Lower lobe of right lung (tissue), 2 donors: ENCODE data around the gene ACCSL. TPM values are rescaled to one million over a fixed set of nuclear protein-coding genes. Genes with fewer than 3 reads are reported as not detected.

Experiments used
- ATAC-seq, 2 donors: fragments of 200-7000 bp; cut with Tn5 transposase; one replicate each; pipeline ENCODE4 v1.9.1; 2020 to 2022; ENCODE audit warnings: mild to moderate bottlenecking in 2 of 2, moderate library complexity in 2 of 2
- DNase-seq: peaks from one replicate; pipeline ENCODE4 v3.0.0-alpha.2; 2020
- H3K27ac ChIP-seq: fragments of 200-600 bp; one replicate; pipeline ENCODE4 v1.8.0; 2022
- H3K27me3 ChIP-seq: fragments of 200-600 bp; one replicate; pipeline ENCODE4 v1.8.0; 2022; ENCODE audit warnings: low read depth
- H3K36me3 ChIP-seq: fragments of 200-600 bp; one replicate; pipeline ENCODE4 v1.8.0; 2022; ENCODE audit warnings: mild to moderate bottlenecking
- H3K4me1 ChIP-seq: fragments of 200-600 bp; one replicate; pipeline ENCODE4 v1.8.0; 2022
- H3K4me3 ChIP-seq: fragments of 200-600 bp; one replicate; pipeline ENCODE4 v1.8.0; 2022; ENCODE audit warnings: mild to moderate bottlenecking
- H3K9me3 ChIP-seq: fragments of 200-600 bp; one replicate; pipeline ENCODE4 v1.8.0; 2022
- CTCF ChIP-seq: fragments of 200-600 bp; IDR thresholded peaks from one replicate; pipeline ENCODE4 v1.8.0; 2022; ENCODE audit warnings: antibody characterized with exemption, mild to moderate bottlenecking
- intact Hi-C: fragments of 100-400 bp; cut with DNase I; formaldehyde crosslinking; loops from one replicate; pipeline ENCODE4 v1.11.0; 2022
- total RNA-seq: library from RNA; stranded (reverse); fragmentation: NEBNext Ultra II Directional; extraction: Animal tissue kit (Norgen Biotek cat#: 25700); gene quantifications from one replicate; pipeline ENCODE4 v1.2.1, GENCODE V29; 2021
- donor health status: DM: no; HTN: yes; CAD: no; lungs with severe emphysema.

Gene ACCSL
- total RNA-seq, 1 donor from 2014 or later: not detected

GRCh38 chr11:44058275-44058674 is 10.5 kb downstream of the ACCSL start:
- H3K4me3 ChIP-seq: no peak overlapping the region
- intact Hi-C loops: no loop called here
- ATAC-seq (no peak), DNase-seq (no peak)
- no peaks in the 10 kb centered on the region for H3K9me3 ChIP-seq
- no peaks in the 10 kb centered on the region for H3K4me1 ChIP-seq
- TF ChIP-seq CTCF: no peak
- no peaks in the 10 kb centered on the region for H3K27me3 ChIP-seq
- no peaks in the 10 kb centered on the region for H3K36me3 ChIP-seq
- no peak overlapping the region for H3K27ac ChIP-seq

GRCh38 chr11:44065161-44065661 is 17.4 kb downstream of the ACCSL start:
- intact Hi-C loops: no loop called here
- TF ChIP-seq CTCF: no peak
- ATAC-seq (no peak), DNase-seq (no peak)
- Histone ChIP-seq H3K27me3 (no peaks in the 10 kb centered on the region), H3K9me3 (no peaks in the 10 kb centered on the region), H3K27ac (peak overlapping the region; percentile 92), H3K36me3 (no peaks in the 10 kb centered on the region), H3K4me3 (no peak overlapping the region), H3K4me1 (peaks cover 14% of the 10 kb centered on the region)

GRCh38 chr11:44065841-44066731 is 18.3 kb downstream of the ACCSL start, which contains the start of gene ACCS:
Gene ACCS, plus strand, starts transcription at chr11:44066270. Its CDS starts 1,358 bp downstream, at chr11:44067628.
- Histone ChIP-seq H3K4me3 (peak within 1 kb of the TSS; percentile 74), H3K9me3 (no peaks in the 10 kb centered on the region), H3K4me1 (peaks cover 14% of the 10 kb centered on the region), H3K27ac (peak within 1 kb of the TSS; percentile 92), H3K27me3 (no peaks in the 10 kb centered on the region), H3K36me3 (peaks cover 2% of the 10 kb centered on the region)
- intact Hi-C loops: no loop called here
- TF ChIP-seq CTCF: peak; percentile 91
- DNase-seq (peak; percentile 98), ATAC-seq (peak; percentile 98)

- DNase-seq (no peak), ATAC-seq (peak; percentile 15 to 60)
- H3K36me3 ChIP-seq: peaks cover 8% of the 10 kb centered on the region
- no peak for TF ChIP-seq CTCF
- peak overlapping the region; percentile 74 for H3K4me3 ChIP-seq
- H3K27me3 ChIP-seq: no peaks in the 10 kb centered on the region
- intact Hi-C loops: no loop called here
- H3K27ac ChIP-seq: peak overlapping the region; percentile 92
- H3K4me1 ChIP-seq: peaks cover 14% of the 10 kb centered on the region
- no peaks in the 10 kb centered on the region for H3K9me3 ChIP-seq
Observed at GRCh38 chr11:44066732-44067141, 19.0 kb downstream of the ACCSL start.

GRCh38 chr11:44067266-44067665 is 19.5 kb downstream of the ACCSL start:
- no peak for TF ChIP-seq CTCF
- Histone ChIP-seq H3K36me3 (peaks cover 8% of the 10 kb centered on the region), H3K4me3 (peak overlapping the region; percentile 74), H3K4me1 (peaks cover 14% of the 10 kb centered on the region), H3K27me3 (no peaks in the 10 kb centered on the region), H3K9me3 (no peaks in the 10 kb centered on the region), H3K27ac (no peak overlapping the region)
- intact Hi-C loops: no loop called here
- no peak for ATAC-seq
- DNase-seq: no peak
